HepG2 (cell line): ENCODE results near the gene TMEM39A. TPM values are rescaled to one million over a fixed set of nuclear protein-coding genes. Genes with fewer than 3 reads are reported as not detected.

Experiments
- ARID3A ChIP-seq: IDR thresholded peaks from 2 replicates; pipeline ENCODE4 v1.6.1; 2012; ENCODE audit warnings: low read depth, low read length, improper control_type of control experiment
- CTCF ChIP-seq: sonication (generic); formaldehyde crosslinking; IDR thresholded peaks from 2 replicates; pipeline ENCODE4 v1.5.0; 2020; ENCODE audit warnings: mild to moderate bottlenecking, missing genetic modification reagents, moderate library complexity
- ETV5 ChIP-seq: IDR thresholded peaks from 2 replicates; pipeline ENCODE4 v1.6.1; 2018; ENCODE audit warnings: missing biosample characterization, missing genetic modification reagents, inconsistent platforms, borderline replicate concordance
- GATAD2A ChIP-seq: IDR thresholded peaks from 2 replicates; pipeline ENCODE4 v1.6.1; 2016
- GRHL1 ChIP-seq: sonication (generic); formaldehyde crosslinking; conservative IDR thresholded peaks from 2 replicates; pipeline ENCODE4 v1.8.0; 2022; ENCODE audit warnings: missing genetic modification reagents
- HMG20A ChIP-seq: IDR thresholded peaks from 2 replicates; pipeline ENCODE4 v1.6.1; 2016; ENCODE audit warnings: borderline replicate concordance
- IRX3 ChIP-seq: sonication (generic); formaldehyde crosslinking; IDR thresholded peaks from 2 replicates; pipeline ENCODE4 v1.8.1; 2023; ENCODE audit warnings: mild to moderate bottlenecking, low read depth, missing genetic modification reagents, borderline replicate concordance
- KDM1A ChIP-seq: IDR thresholded peaks from 2 replicates; pipeline ENCODE4 v1.6.1; 2016; ENCODE audit warnings: missing compliant biosample characterization
- KDM2A ChIP-seq: sonication (generic); formaldehyde crosslinking; IDR thresholded peaks from 2 replicates; pipeline ENCODE4 v1.4.0; 2020; ENCODE audit warnings: low read depth, missing genetic modification reagents, borderline replicate concordance
- MBNL3 ChIP-seq: fragments of 250-450 bp; sonication (Bioruptor Pico); conservative IDR thresholded peaks from 2 replicates; pipeline ENCODE4 v1.8.0; 2022; ENCODE audit warnings: mild to moderate bottlenecking, inconsistent platforms
- NBN ChIP-seq: fragments of 450-650 bp; conservative IDR thresholded peaks from 2 replicates; pipeline ENCODE4 v1.6.1; 2017
- NCOA2 ChIP-seq: sonication (generic); formaldehyde crosslinking; IDR thresholded peaks from 2 replicates; pipeline ENCODE4 v1.8.0; 2022; ENCODE audit warnings: inconsistent platforms
- RBM39 ChIP-seq: fragments of 200-400 bp; formaldehyde crosslinking; IDR thresholded peaks from one replicate; pipeline ENCODE4 v1.6.1; 2018; ENCODE audit warnings: antibody characterized with exemption, mild to moderate bottlenecking, low read depth, low read length; ENCODE audit not compliant: poor library complexity, severe bottlenecking
- ZEB1 ChIP-seq: IDR thresholded peaks from 2 replicates; pipeline ENCODE4 v1.6.1; 2012; ENCODE audit warnings: mild to moderate bottlenecking, low read depth, inconsistent platforms; ENCODE audit not compliant: insufficient replicate concordance
- ZNF142 ChIP-seq: sonication (generic); formaldehyde crosslinking; IDR thresholded peaks from 2 replicates; pipeline ENCODE4 v1.4.0; 2020; ENCODE audit warnings: missing genetic modification reagents
- ZNF232 ChIP-seq: sonication (generic); formaldehyde crosslinking; IDR thresholded peaks from 2 replicates; pipeline ENCODE4 v1.4.0; 2020; ENCODE audit warnings: missing genetic modification reagents, borderline replicate concordance
- ZNF629 ChIP-seq: sonication (generic); formaldehyde crosslinking; conservative IDR thresholded peaks from 2 replicates; pipeline ENCODE4 v1.5.0; 2020; ENCODE audit warnings: missing genetic modification reagents
- ZNF781 ChIP-seq: sonication (generic); formaldehyde crosslinking; IDR thresholded peaks from 2 replicates; pipeline ENCODE4 v1.5.1; 2020; ENCODE audit warnings: borderline replicate concordance, mild to moderate bottlenecking, missing genetic modification reagents; ENCODE audit errors: not compliant biosample characterization
- polyA plus RNA-seq, 8 experiments: library from polyadenylated mRNA; depleted of rRNA in 3 of 8; stranded (reverse) in 7 of 8; unstranded in 1 of 8; fragments of >200 nt; fragmentation: Illumina TruSeq in 4 of 8; extraction: Trizol in 4 of 8; gene quantifications; 2 replicates each; pipeline versions ENCODE4 v1.2.1 to v1.2.3, GENCODE V29; 2011 to 2016; ENCODE audit warnings: low read depth in 4 of 8, missing spikeins in 1 of 8, mixed read lengths in 1 of 8; ENCODE audit not compliant: insufficient read depth in 1 of 8
- total RNA-seq, 5 experiments: library from RNA; depleted of rRNA; stranded (reverse); fragments of >200 nt; fragmentation: Illumina TruSeq; extraction: Trizol; gene quantifications; 2 replicates each; pipeline ENCODE4 v1.2.3, GENCODE V29; 2016; ENCODE audit warnings: low read depth in 1 of 5

Gene TMEM39A
- total and polyA plus RNA-seq, 2 of the 13 experiments (the other 11 are each of a cell fraction or from before 2014, with no cell fraction given) = 55.8 to 64.9 TPM

GRCh38 chr3:119498186-119499011 is 35.0 kb upstream of the TMEM39A start, which contains the start of gene TIMMDC1 (continued):
- TF ChIP-seq CTCF (CRISPR knock-in tag) = no peak
- peak; percentile 68; the same call in 1 of the 2 replicates for TF ChIP-seq KDM2A (CRISPR knock-in tag)
- TF ChIP-seq MBNL3 (CRISPR knock-in tag) = no peak
- no peak for TF ChIP-seq ZNF142 (CRISPR knock-in tag)
- TF ChIP-seq RBM39 = peak; percentile 87
- TF ChIP-seq NBN = no peak
- TF ChIP-seq ZEB1 = no peak
- TF ChIP-seq KDM1A (CRISPR knock-in tag) = no peak
- no peak for TF ChIP-seq HMG20A (CRISPR knock-in tag)
- TF ChIP-seq GRHL1 (CRISPR knock-in tag) = no peak
- TF ChIP-seq ETV5 = peak; percentile 86
- no peak; the same call in none of the 2 replicates for TF ChIP-seq GATAD2A (CRISPR knock-in tag)
- peak; percentile 62; the same call in 1 of the 2 replicates for TF ChIP-seq NCOA2 (CRISPR knock-in tag)
- TF ChIP-seq ZNF629 (CRISPR knock-in tag) = 0 out of 2 replicates have a peak, but pooled peaks have one; percentile 14
- peak; percentile 67 for TF ChIP-seq ZNF781 (CRISPR knock-in tag)
- no peak for TF ChIP-seq ZNF232 (CRISPR knock-in tag)
- TF ChIP-seq ARID3A = no peak
- no peak for TF ChIP-seq IRX3 (CRISPR knock-in tag)
